Upper lobe of left lung (tissue), 4 donors: ENCODE data around the gene KLHL29.

ENCODE experiments used
- EP300 ChIP-seq, 4 donors: sonication (generic); formaldehyde crosslinking; IDR thresholded peaks; one replicate each; pipeline ENCODE4 v1.5.1; 2017; ENCODE audit warnings: antibody characterized with exemption in 4 of 4, control low read depth in 2 of 4
- POLR2A ChIP-seq, 4 donors: fragments of 450-650 bp; IDR thresholded peaks; one replicate each; pipeline ENCODE4 v1.5.1; 2016 to 2017; ENCODE audit warnings: antibody characterized with exemption in 4 of 4, mild to moderate bottlenecking in 2 of 4
- POLR2AphosphoS5 ChIP-seq, 2 donors: sonication (generic); formaldehyde crosslinking; IDR thresholded peaks; one replicate each; pipeline ENCODE4 v1.5.1; 2017; ENCODE audit warnings: antibody characterized with exemption in 2 of 2
- TF ChIP-seq, protein P1 (sequence below), 6 experiments: fragments of 450-650 bp in 4 of 6; fragments of 200-600 bp in 2 of 6; sonication (generic) in 2 of 6; IDR thresholded peaks; one replicate each; pipeline ENCODE4 v1.5.1; 2016 to 2019; ENCODE audit warnings: antibody characterized with exemption in 6 of 6

DNA sequence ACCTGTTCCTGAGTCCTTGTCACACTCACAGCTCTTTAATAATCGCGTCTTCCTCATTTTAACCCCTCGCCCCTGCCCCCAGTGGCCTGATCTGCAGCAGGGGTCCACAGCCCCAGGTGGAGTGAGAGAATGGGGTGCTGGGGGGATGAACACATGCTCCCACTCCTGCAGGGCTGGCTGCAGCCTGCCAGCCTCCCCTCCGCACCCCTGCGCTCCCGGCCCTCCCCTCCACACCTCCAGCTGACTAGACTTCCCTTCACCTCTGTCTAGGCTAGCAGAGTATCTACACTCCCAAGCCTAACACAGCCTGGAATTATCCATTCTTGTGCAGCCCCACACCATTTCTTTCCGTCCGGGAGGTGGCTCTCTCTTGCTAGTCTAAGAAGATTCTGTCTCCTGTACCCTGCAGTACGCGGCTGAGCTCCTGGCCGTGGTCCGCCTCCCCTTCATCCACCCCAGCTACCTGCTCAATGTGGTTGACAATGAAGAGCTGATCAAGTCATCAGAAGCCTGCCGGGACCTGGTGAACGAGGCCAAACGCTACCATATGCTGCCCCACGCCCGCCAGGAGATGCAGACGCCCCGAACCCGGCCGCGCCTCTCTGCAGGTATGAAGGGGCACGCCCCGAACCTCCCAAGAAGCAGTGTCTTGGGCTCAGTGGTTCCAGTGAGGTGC, 310.4 kb downstream of the KLHL29 start:
- TF ChIP-seq, protein P1, sequence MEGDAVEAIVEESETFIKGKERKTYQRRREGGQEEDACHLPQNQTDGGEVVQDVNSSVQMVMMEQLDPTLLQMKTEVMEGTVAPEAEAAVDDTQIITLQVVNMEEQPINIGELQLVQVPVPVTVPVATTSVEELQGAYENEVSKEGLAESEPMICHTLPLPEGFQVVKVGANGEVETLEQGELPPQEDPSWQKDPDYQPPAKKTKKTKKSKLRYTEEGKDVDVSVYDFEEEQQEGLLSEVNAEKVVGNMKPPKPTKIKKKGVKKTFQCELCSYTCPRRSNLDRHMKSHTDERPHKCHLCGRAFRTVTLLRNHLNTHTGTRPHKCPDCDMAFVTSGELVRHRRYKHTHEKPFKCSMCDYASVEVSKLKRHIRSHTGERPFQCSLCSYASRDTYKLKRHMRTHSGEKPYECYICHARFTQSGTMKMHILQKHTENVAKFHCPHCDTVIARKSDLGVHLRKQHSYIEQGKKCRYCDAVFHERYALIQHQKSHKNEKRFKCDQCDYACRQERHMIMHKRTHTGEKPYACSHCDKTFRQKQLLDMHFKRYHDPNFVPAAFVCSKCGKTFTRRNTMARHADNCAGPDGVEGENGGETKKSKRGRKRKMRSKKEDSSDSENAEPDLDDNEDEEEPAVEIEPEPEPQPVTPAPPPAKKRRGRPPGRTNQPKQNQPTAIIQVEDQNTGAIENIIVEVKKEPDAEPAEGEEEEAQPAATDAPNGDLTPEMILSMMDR (IDR thresholded peaks at IDR 0.05) = no peak
- TF ChIP-seq POLR2AphosphoS5 (IDR thresholded peaks at IDR 0.05) (no peak), EP300 (IDR thresholded peaks at IDR 0.05) (no peak), POLR2A (IDR thresholded peaks at IDR 0.05) (no peak)
